ENCODE measurements around the gene LRIG3. TPM values are rescaled to one million over a fixed set of nuclear protein-coding genes. Genes with fewer than 3 reads are reported as not detected.

The LRIG3 gene
- total RNA-seq, 3 donors from 2014 or later (not counting 1 experiment from before 2014, with no cell fraction given), result 0.18 TPM; not detected in 2

GRCh38 chr12:58881816-58882215 is 38.5 kb downstream of the LRIG3 start:
- DNase-seq (no peak), ATAC-seq (no peak)
- Histone ChIP-seq H3K36me3 (ENCODE audit: control insufficient read depth, insufficient read depth, low read length) (no peaks in the 10 kb centered on the region), H3K4me1 (ENCODE audit: control insufficient read depth, insufficient read depth, low read length) (no peaks in the 10 kb centered on the region), H3K4me3 (ENCODE audit: low read length) (no peak overlapping the region), H3K9me3 (ENCODE audit: control insufficient read depth, insufficient read depth, low read length) (no peaks in the 10 kb centered on the region), H3K27me3 (ENCODE audit: control insufficient read depth, insufficient read depth, low read length) (no peaks in the 10 kb centered on the region), H3K27ac (ENCODE audit: low read length) (no peak overlapping the region)
- Mint-ChIP-seq H3K4me1 (no peaks in the 10 kb centered on the region), H3K27me3 (ENCODE audit: low read depth in 2 of 2) (no peaks in the 10 kb centered on the region), H3K9me3 (peaks cover 0 to 4% of the 10 kb centered on the region in 2 donors), H3K4me3 (no peak overlapping the region), H3K27ac (no peak overlapping the region), H3K36me3 (no peaks in the 10 kb centered on the region)
- no peak for TF ChIP-seq CTCF (IDR thresholded peaks at IDR 0.05)
- intact Hi-C loops (cut with micrococcal nuclease), result no loop called here
- WGBS (ENCODE audit: insufficient coverage), result 89% methylated on average over 4 of the region's 4 CpGs

GRCh38 chr12:58880639-58881038 is 39.7 kb downstream of the LRIG3 start:
- H3K4me1 Mint-ChIP-seq, result no peaks in the 10 kb centered on the region
- intact Hi-C loops (cut with micrococcal nuclease), result no loop called here
- ATAC-seq (no peak), DNase-seq (no peak)
- WGBS (ENCODE audit: insufficient coverage), result 99% methylated on average over 7 of the region's 7 CpGs
- H3K4me1 ChIP-seq (ENCODE audit: control insufficient read depth, insufficient read depth, low read length), result no peaks in the 10 kb centered on the region
- no peak overlapping the region for H3K4me3 ChIP-seq (ENCODE audit: low read length)
- no peaks in the 10 kb centered on the region for H3K9me3 ChIP-seq (ENCODE audit: control insufficient read depth, insufficient read depth, low read length)
- no peak overlapping the region for H3K27ac Mint-ChIP-seq
- TF ChIP-seq CTCF (IDR thresholded peaks at IDR 0.05), result no peak
- no peaks in the 10 kb centered on the region for H3K36me3 ChIP-seq (ENCODE audit: control insufficient read depth, insufficient read depth, low read length)
- H3K27me3 ChIP-seq (ENCODE audit: control insufficient read depth, insufficient read depth, low read length), result no peaks in the 10 kb centered on the region
- H3K27me3 Mint-ChIP-seq (ENCODE audit: low read depth in 2 of 2), result no peaks in the 10 kb centered on the region
- H3K9me3 Mint-ChIP-seq, result peaks cover 0 to 5% of the 10 kb centered on the region in 2 donors
- H3K27ac ChIP-seq (ENCODE audit: low read length), result no peak overlapping the region
- no peak overlapping the region for H3K4me3 Mint-ChIP-seq
- H3K36me3 Mint-ChIP-seq, result no peaks in the 10 kb centered on the region

- no peak for DNase-seq
- Mint-ChIP-seq H3K4me3 (no peak overlapping the region), H3K4me1 (no peaks in the 10 kb centered on the region), H3K27ac (no peak overlapping the region), H3K9me3 (peaks cover 0 to 5% of the 10 kb centered on the region in 2 donors), H3K36me3 (no peaks in the 10 kb centered on the region), H3K27me3 (ENCODE audit: low read depth in 2 of 2) (no peaks in the 10 kb centered on the region)
- H3K36me3 ChIP-seq (ENCODE audit: control insufficient read depth, insufficient read depth, low read length), result no peaks in the 10 kb centered on the region
- no peak for ATAC-seq
- H3K4me1 ChIP-seq (ENCODE audit: control insufficient read depth, insufficient read depth, low read length), result no peaks in the 10 kb centered on the region
- 87% methylated on average over 15 of the region's 15 CpGs for WGBS (ENCODE audit: insufficient coverage)
- peaks cover 9% of the 10 kb centered on the region for H3K9me3 ChIP-seq (ENCODE audit: control insufficient read depth, insufficient read depth, low read length)
- TF ChIP-seq CTCF (IDR thresholded peaks at IDR 0.05), result no peak
- intact Hi-C loops (cut with micrococcal nuclease), result no loop called here
- H3K27me3 ChIP-seq (ENCODE audit: control insufficient read depth, insufficient read depth, low read length), result no peaks in the 10 kb centered on the region
- H3K27ac ChIP-seq (ENCODE audit: low read length), result no peak overlapping the region
- no peak overlapping the region for H3K4me3 ChIP-seq (ENCODE audit: low read length)
Observed at GRCh38 chr12:58877243-58877743, 43.0 kb downstream of the LRIG3 start.

- no peaks in the 10 kb centered on the region for H3K4me1 ChIP-seq (ENCODE audit: control insufficient read depth, insufficient read depth, low read length)
- Mint-ChIP-seq H3K36me3 (no peaks in the 10 kb centered on the region), H3K4me3 (no peak overlapping the region), H3K9me3 (peaks cover 0 to 2% of the 10 kb centered on the region in 2 donors), H3K27ac (no peak overlapping the region), H3K4me1 (no peaks in the 10 kb centered on the region), H3K27me3 (ENCODE audit: low read depth in 2 of 2) (no peaks in the 10 kb centered on the region)
- peaks cover 9% of the 10 kb centered on the region for H3K9me3 ChIP-seq (ENCODE audit: control insufficient read depth, insufficient read depth, low read length)
- H3K36me3 ChIP-seq (ENCODE audit: control insufficient read depth, insufficient read depth, low read length), result no peaks in the 10 kb centered on the region
- H3K27me3 ChIP-seq (ENCODE audit: control insufficient read depth, insufficient read depth, low read length), result no peaks in the 10 kb centered on the region
- DNase-seq (no peak), ATAC-seq (no peak)
- no peak for TF ChIP-seq CTCF (IDR thresholded peaks at IDR 0.05)
- 85% methylated on average over 5 of the region's 5 CpGs for WGBS (ENCODE audit: insufficient coverage)
- H3K4me3 ChIP-seq (ENCODE audit: low read length), result no peak overlapping the region
- no peak overlapping the region for H3K27ac ChIP-seq (ENCODE audit: low read length)
- intact Hi-C loops (cut with micrococcal nuclease), result no loop called here
Observed at GRCh38 chr12:58873496-58873895, 46.8 kb downstream of the LRIG3 start.
